H9 (cell line): ENCODE data around the gene SETBP1. TPM values are rescaled to one million over a fixed set of nuclear protein-coding genes. Genes with fewer than 3 reads are reported as not detected.

Experiments used
- DNase-seq: peaks from one replicate; pipeline ENCODE4 v3.0.0-alpha.2; 2017
- H2AFZ ChIP-seq: one replicate; pipeline ENCODE4 v1.6.1; 2013; ENCODE audit warnings: mild to moderate bottlenecking, low read length, control low read depth, moderate library complexity
- H2AK5ac ChIP-seq: 2 replicates; pipeline ENCODE4 v1.6.1; 2013; ENCODE audit warnings: low read length, control low read depth, mixed read lengths; ENCODE audit not compliant: insufficient read length
- H2BK120ac ChIP-seq: one replicate; pipeline ENCODE4 v1.6.1; 2013; ENCODE audit warnings: low read depth, mild to moderate bottlenecking, low read length, control low read depth, inconsistent platforms; ENCODE audit not compliant: poor library complexity, severe bottlenecking
- H2BK12ac ChIP-seq: 2 replicates; pipeline ENCODE4 v1.6.1; 2013; ENCODE audit warnings: low read length, control low read depth, mixed read lengths, low read depth; ENCODE audit not compliant: insufficient read length
- H2BK15ac ChIP-seq: 2 replicates; pipeline ENCODE4 v1.6.1; 2013; ENCODE audit warnings: low read depth, low read length, control low read depth
- H2BK20ac ChIP-seq: one replicate; pipeline ENCODE4 v1.6.1; 2013; ENCODE audit warnings: low read depth, mild to moderate bottlenecking, low read length, control low read depth, inconsistent platforms; ENCODE audit not compliant: poor library complexity, severe bottlenecking
- H2BK5ac ChIP-seq: 2 replicates; pipeline ENCODE4 v1.6.1; 2013; ENCODE audit warnings: low read length, control low read depth, mixed read lengths; ENCODE audit not compliant: insufficient read length
- H3K14ac ChIP-seq: 2 replicates; pipeline ENCODE4 v1.6.1; 2013; ENCODE audit warnings: low read length, control low read depth; ENCODE audit not compliant: insufficient read depth
- H3K18ac ChIP-seq: 2 replicates; pipeline ENCODE4 v1.6.1; 2013; ENCODE audit warnings: low read depth, mild to moderate bottlenecking, mixed read lengths, low read length, control low read depth; ENCODE audit not compliant: insufficient read length
- H3K23ac ChIP-seq: 2 replicates; pipeline ENCODE4 v1.6.1; 2013; ENCODE audit warnings: low read length, control low read depth, mixed read lengths, low read depth; ENCODE audit not compliant: insufficient read length
- H3K23me2 ChIP-seq: 2 replicates; pipeline ENCODE4 v1.6.1; 2013; ENCODE audit warnings: low read depth, mild to moderate bottlenecking, mixed read lengths, low read length, control low read depth; ENCODE audit not compliant: insufficient read length, poor library complexity, severe bottlenecking
- H3K27ac ChIP-seq: 2 replicates; pipeline ENCODE4 v1.5.1; 2013; ENCODE audit warnings: low read length, control low read depth, mixed read lengths, low read depth; ENCODE audit not compliant: insufficient read length
- H3K27me3 ChIP-seq: 2 replicates; pipeline ENCODE4 v1.6.1; 2013; ENCODE audit warnings: low read length, control low read depth, inconsistent platforms; ENCODE audit not compliant: insufficient read depth
- H3K4ac ChIP-seq: 2 replicates; pipeline ENCODE4 v1.6.1; 2013; ENCODE audit warnings: low read depth, mild to moderate bottlenecking, control low read depth, inconsistent platforms, low read length, moderate library complexity
- H3K4me1 ChIP-seq: 2 replicates; pipeline ENCODE4 v1.6.1; 2013; ENCODE audit warnings: low read length, control low read depth, inconsistent platforms; ENCODE audit not compliant: insufficient read depth
- H3K4me2 ChIP-seq: 2 replicates; pipeline ENCODE4 v1.6.1; 2013; ENCODE audit warnings: low read length, control low read depth, mixed read lengths; ENCODE audit not compliant: insufficient read length, insufficient read depth
- H3K56ac ChIP-seq: 2 replicates; pipeline ENCODE4 v1.6.1; 2013; ENCODE audit warnings: low read depth, mild to moderate bottlenecking, mixed read lengths, low read length, control low read depth; ENCODE audit not compliant: insufficient read length
- H3K79me1 ChIP-seq: 2 replicates; pipeline ENCODE4 v1.6.1; 2013; ENCODE audit warnings: low read depth, mild to moderate bottlenecking, moderate library complexity, low read length, control low read depth, inconsistent platforms; ENCODE audit not compliant: insufficient read depth, poor library complexity, severe bottlenecking
- H3K79me2 ChIP-seq: 2 replicates; pipeline ENCODE4 v1.6.1; 2013; ENCODE audit warnings: low read length, control low read depth, inconsistent platforms; ENCODE audit not compliant: insufficient read depth
- H3K9ac ChIP-seq: 2 replicates; pipeline ENCODE4 v1.6.1; 2013; ENCODE audit warnings: low read length, control low read depth, mixed read lengths; ENCODE audit not compliant: insufficient read length; ENCODE audit errors: extremely low read depth
- H3K9me3 ChIP-seq: one replicate; pipeline ENCODE4 v1.6.1; 2013; ENCODE audit warnings: low read depth, low read length, inconsistent platforms; ENCODE audit not compliant: control insufficient read depth
- H3T11ph ChIP-seq: one replicate; pipeline ENCODE4 v1.6.1; 2013; ENCODE audit warnings: mild to moderate bottlenecking, low read length, control low read depth, inconsistent platforms
- H4K20me1 ChIP-seq: one replicate; pipeline ENCODE4 v1.6.1; 2013; ENCODE audit not compliant: control insufficient read depth, insufficient read length, insufficient read depth
- H4K5ac ChIP-seq: 2 replicates; pipeline ENCODE4 v1.6.1; 2013; ENCODE audit warnings: low read depth, mild to moderate bottlenecking, mixed read lengths, low read length, control low read depth; ENCODE audit not compliant: insufficient read length
- H4K8ac ChIP-seq: replicated peaks from 2 replicates; pipeline ENCODE4 v1.6.1; 2013; ENCODE audit warnings: low read length, control low read depth, mixed read lengths, low read depth; ENCODE audit not compliant: insufficient read length
- H4K91ac ChIP-seq: 2 replicates; pipeline ENCODE4 v1.6.1; 2013; ENCODE audit warnings: low read depth, mild to moderate bottlenecking, moderate library complexity, mixed read lengths, low read length, control low read depth; ENCODE audit not compliant: insufficient read length
- H3K27ac Mint-ChIP-seq, 3 experiments: 2 replicates in 2 of 3; 3 replicates in 1 of 3; pipeline ENCODE4 v1.8.0; 2020 to 2021; ENCODE audit warnings: mixed read lengths in 3 of 3, mild to moderate bottlenecking in 1 of 3, moderate library complexity in 1 of 3
- H3K27me3 Mint-ChIP-seq: 2 replicates; pipeline ENCODE4 v1.8.0; 2021; ENCODE audit warnings: low read depth, mild to moderate bottlenecking, moderate library complexity, mixed read lengths
- H3K36me3 Mint-ChIP-seq, 3 experiments: 2 replicates in 2 of 3; 3 replicates in 1 of 3; pipeline ENCODE4 v1.8.0; 2020 to 2021; ENCODE audit warnings: low read depth in 3 of 3, mixed read lengths in 3 of 3; ENCODE audit not compliant: insufficient read depth in 1 of 3
- H3K4me1 Mint-ChIP-seq, 2 experiments: 2 replicates each; pipeline ENCODE4 v1.8.0; 2020; ENCODE audit warnings: mixed read lengths in 2 of 2
- H3K4me3 Mint-ChIP-seq, 2 experiments: 2 replicates in 1 of 2; 3 replicates in 1 of 2; pipeline ENCODE4 v1.8.0; 2020 to 2021; ENCODE audit warnings: mild to moderate bottlenecking in 2 of 2, mixed read lengths in 2 of 2, moderate library complexity in 1 of 2
- H3K9me3 Mint-ChIP-seq, 2 experiments: 2 replicates in 1 of 2; 3 replicates in 1 of 2; pipeline ENCODE4 v1.8.0; 2020; ENCODE audit warnings: mild to moderate bottlenecking in 2 of 2, mixed read lengths in 2 of 2, moderate library complexity in 1 of 2
- CTCF ChIP-seq: fragments of 200-600 bp; sonication (generic); conservative IDR thresholded peaks from 3 replicates; pipeline ENCODE4 v1.8.0; 2021; ENCODE audit warnings: antibody characterized with exemption, mild to moderate bottlenecking
- WGBS: extraction: QIAGEN DNeasy Blood & Tissue Kit; methylation state at CpG from one replicate; pipeline ENCODE4 v1.1.7; 2013; ENCODE audit warnings: missing lambda C conversion rate, low lambda C conversion rate, mixed read lengths; ENCODE audit not compliant: insufficient read length; ENCODE audit errors: extremely low coverage; 5-methylcytosine and 5-hydroxymethylcytosine counted together
- total RNA-seq: library from RNA; stranded (reverse); gene quantifications from 2 replicates; pipeline ENCODE4 v1.2.1, GENCODE V29; 2021

SETBP1 gene
- total RNA-seq, 1 experiment from 2014 or later = 4.6 TPM

DNA sequence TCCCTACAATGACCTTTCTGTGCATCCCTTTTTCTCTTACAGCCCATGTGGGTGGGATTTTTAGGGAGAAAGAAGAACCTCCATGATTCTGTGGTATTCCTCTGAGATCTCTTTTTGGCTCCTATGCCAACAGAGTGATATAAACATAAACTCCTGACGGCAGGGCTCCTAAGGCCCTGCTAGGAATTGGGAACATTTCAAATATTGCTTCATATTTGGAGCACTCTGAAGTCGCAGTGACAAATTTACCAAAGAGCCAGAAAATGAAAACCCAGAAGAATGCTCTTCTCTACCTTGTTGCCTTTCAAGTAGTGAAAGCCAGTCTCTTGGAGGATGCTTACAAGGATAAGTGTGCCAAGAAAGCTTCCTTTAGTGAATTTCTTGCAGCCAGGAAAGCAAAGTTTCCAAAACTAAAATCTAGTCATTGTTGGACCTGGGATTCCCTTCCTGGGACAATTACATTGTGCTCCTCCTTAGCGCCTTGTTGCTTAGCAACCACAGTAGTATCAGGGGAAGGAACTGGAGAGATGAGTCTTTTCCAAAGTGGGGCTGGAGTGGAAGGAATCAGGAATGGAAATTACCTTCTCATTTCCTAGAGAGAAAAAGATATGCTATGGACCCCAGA, 7.3 kb upstream of the SETBP1 start:
- no peaks in the 10 kb centered on the region; the same call in 1 of the 2 replicates for H3K4me1 ChIP-seq
- Mint-ChIP-seq H3K9me3 (no peaks in the 10 kb centered on the region), H3K4me1 (peaks cover 8 to 18% of the 10 kb centered on the region in 2 experiments; a peak in 3 of 4 replicates), H3K36me3 (no peaks in the 10 kb centered on the region), H3K4me3 (no peak overlapping the region), H3K27ac (no peak overlapping the region), H3K27me3 (peaks cover 11% of the 10 kb centered on the region)
- no peaks in the 10 kb centered on the region for H3K79me1 ChIP-seq
- H2BK120ac ChIP-seq = no peak overlapping the region
- H3T11ph ChIP-seq = no peak overlapping the region
- no peak overlapping the region for H2AK5ac ChIP-seq
- TF ChIP-seq CTCF = no peak
- WGBS = no CpG with 5 or more reads among the region's 3 CpGs
- H3K56ac ChIP-seq = no peak overlapping the region
- no peak overlapping the region for H4K91ac ChIP-seq
- no peak overlapping the region for H3K9ac ChIP-seq
- DNase-seq = no peak
- no peak overlapping the region for H2BK12ac ChIP-seq
- no peaks in the 10 kb centered on the region for H4K20me1 ChIP-seq
- no peak overlapping the region for H3K14ac ChIP-seq
- H2BK15ac ChIP-seq = no peak overlapping the region
- no peak overlapping the region for H4K5ac ChIP-seq
- no peaks in the 10 kb centered on the region for H3K27me3 ChIP-seq
- no peak overlapping the region for H3K4me2 ChIP-seq
- no peaks in the 10 kb centered on the region for H3K23me2 ChIP-seq
- no peak overlapping the region for H2BK5ac ChIP-seq
- no peak overlapping the region for H2AFZ ChIP-seq
- H3K4ac ChIP-seq = no peak overlapping the region
- no peaks in the 10 kb centered on the region for H3K9me3 ChIP-seq
- H4K8ac ChIP-seq = no peak overlapping the region
- H3K27ac ChIP-seq = no peak overlapping the region
- no peaks in the 10 kb centered on the region for H3K79me2 ChIP-seq
- H2BK20ac ChIP-seq = no peak overlapping the region
- no peak overlapping the region for H3K18ac ChIP-seq
- no peak overlapping the region for H3K23ac ChIP-seq
